AG20443 (cell line): ENCODE results near the gene ZC3HAV1.
"Not testable (repeated sequence)": the region's sequence is repeated elsewhere in the genome, so short reads cannot be mapped to it uniquely, and the experiment has no call there.

Experiments
- DNase-seq: peaks from one replicate; pipeline ENCODE4 v3.0.0; 2012; ENCODE audit warnings: low spot score, mixed read lengths

ZC3HAV1 gene

GRCh38 chr7:139086454-139086853 is 23.1 kb downstream of the ZC3HAV1 start:
- no peak for DNase-seq

DNA sequence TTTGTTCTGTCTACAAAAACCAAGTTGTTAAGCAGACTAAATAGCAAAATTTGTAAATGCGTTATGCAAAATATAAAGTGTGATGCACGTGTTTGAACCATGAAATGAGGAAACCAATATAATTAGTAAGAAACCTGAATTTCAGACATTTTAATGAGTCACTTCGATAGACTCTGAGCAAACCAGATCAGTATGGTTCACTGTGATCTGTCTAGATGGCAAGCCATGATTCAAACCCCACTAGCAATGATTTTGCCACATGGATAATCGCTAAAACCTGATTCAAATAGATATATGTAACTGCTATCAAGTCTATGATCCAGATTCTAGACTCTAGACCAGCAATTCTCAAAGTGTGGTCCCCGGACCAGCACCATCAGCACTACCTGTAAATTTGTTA is 24.8 kb downstream of the ZC3HAV1 start:
- no peak for DNase-seq

GRCh38 chr7:139081584-139081983 is 27.9 kb downstream of the ZC3HAV1 start:
- DNase-seq, result no peak

- DNase-seq, result no peak
Observed at GRCh38 chr7:139080905-139081304, 28.6 kb downstream of the ZC3HAV1 start.

GRCh38 chr7:139079861-139080260 is 29.7 kb downstream of the ZC3HAV1 start:
- DNase-seq, result no peak

- no peak for DNase-seq
Observed at GRCh38 chr7:139078911-139079310, 30.6 kb downstream of the ZC3HAV1 start.

- DNase-seq, result no peak
Observed at GRCh38 chr7:139078399-139078798, 31.1 kb downstream of the ZC3HAV1 start.

- not testable (repeated sequence) for DNase-seq
Observed at GRCh38 chr7:139077706-139078105, 31.8 kb downstream of the ZC3HAV1 start.

GRCh38 chr7:139075871-139076686 is 33.4 kb downstream of the ZC3HAV1 start:
- no peak for DNase-seq

DNA sequence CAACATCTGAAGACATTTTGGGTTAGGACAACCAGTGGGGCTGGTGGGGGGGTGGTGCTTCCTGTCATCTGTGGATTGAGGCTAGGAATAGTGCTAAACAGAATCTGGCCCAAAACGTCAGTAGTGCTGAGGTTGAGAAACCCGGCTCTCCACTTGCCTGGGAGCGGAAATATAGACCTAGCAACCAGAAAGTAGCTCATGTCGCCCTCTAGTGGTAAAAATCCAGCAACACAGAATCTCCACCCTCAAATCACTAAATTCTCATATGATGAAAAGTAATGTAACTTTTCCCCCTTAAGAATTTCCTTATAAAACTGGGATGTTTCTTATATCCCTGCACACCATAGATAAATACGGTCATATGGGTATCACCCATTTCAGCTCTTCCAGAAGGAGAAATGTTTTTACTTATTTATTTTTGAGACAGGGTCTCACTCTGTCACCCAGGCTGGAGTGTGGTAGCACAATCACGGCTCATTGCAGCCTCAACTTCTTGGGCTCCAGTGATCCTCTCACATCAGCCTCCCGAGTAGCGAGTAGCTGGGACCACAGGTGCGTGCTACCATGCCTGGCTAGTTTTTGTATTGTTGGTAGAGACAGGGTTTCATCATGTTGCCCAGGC is 34.4 kb downstream of the ZC3HAV1 start:
- peak; percentile 86 for DNase-seq

GRCh38 chr7:139072796-139073195 is 36.7 kb downstream of the ZC3HAV1 start:
- DNase-seq, result no peak

DNA sequence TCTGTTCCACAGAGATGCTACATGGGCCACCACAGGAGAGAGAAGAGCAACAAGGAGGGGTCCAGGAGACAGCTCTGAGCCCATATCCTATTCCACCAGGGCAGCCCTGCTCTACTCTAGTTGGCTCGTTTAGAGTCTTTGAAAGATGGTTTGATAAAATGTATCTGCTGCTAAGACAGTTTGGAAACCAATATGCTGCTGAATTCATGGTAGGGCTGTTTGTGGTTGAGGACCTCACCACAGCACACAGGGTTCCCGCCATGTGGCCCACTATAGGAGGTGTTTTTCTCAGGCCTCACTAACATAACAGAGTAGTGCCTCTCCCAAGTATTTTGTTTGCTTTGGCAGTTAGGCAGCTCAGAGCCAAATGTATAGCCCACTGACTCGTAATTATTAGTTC is 37.8 kb downstream of the ZC3HAV1 start:
- DNase-seq, result no peak

- no peak for DNase-seq
Observed at GRCh38 chr7:139068544-139069399, 40.7 kb downstream of the ZC3HAV1 start.

DNA sequence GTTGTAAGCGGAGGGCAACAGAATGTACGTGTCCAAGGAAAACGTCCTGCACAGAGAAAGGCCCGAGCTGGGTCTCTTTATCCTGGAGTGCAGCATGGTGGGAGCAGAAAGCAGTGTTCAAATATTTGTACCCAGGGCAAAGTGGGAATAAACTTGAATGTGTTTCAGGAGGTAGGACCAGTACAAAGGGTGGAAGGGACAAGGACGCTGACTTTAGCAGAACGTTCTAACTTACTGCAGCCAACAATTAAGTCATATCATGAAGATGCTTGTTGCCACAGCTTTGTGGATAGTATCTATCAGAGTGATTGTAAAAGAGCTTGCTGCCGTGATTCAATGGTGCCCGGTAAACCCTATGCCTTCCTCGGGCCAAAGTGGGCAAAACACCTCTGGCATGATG is 43.2 kb downstream of the ZC3HAV1 start:
- no peak for DNase-seq

DNA sequence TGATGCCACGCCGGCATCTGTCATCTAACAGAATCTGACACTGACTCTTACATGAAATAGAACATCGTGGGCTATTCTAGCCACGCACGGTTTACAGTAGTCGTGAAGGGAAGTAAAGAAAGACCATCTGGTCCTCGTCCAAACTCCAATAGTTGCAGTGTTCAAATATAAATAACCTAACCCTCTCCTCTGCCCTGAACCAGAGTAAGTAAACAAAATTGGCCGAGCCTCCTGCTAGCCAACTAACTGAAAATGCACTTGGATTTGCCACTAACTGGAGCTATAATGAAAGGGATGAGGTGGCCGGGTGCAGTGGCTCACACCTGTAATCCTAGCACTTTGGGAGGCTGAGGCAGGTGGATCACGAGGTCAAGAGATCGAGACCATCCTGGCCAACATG is 44.2 kb downstream of the ZC3HAV1 start:
- no peak for DNase-seq

DNA sequence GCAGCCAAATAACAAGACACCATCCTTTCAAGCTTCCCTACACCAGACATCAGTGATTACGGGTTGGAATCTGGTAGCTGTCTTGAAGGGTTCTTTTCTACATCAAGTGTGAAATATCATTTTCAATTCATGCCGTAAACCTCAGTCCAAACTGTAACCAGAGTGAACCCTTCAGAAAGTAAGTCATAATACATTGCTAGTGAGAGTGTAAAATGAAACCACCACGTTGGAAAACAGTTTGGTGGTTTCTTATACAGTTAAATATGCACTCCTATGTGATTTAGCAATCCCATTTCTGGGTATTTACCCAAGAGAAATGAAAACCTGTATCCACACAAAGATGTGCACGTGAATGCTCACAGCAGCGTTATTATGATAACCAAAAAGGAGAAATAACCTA is 48.1 kb downstream of the ZC3HAV1 start:
- no peak for DNase-seq

GRCh38 chr7:139060695-139061237 is 48.8 kb downstream of the ZC3HAV1 start:
- no peak for DNase-seq

- DNase-seq, result no peak
Observed at GRCh38 chr7:139059905-139060304, 49.6 kb downstream of the ZC3HAV1 start.

GRCh38 chr7:139058943-139059342 is 50.6 kb downstream of the ZC3HAV1 start:
- peak; percentile 74 for DNase-seq

- DNase-seq, result no peak
Observed at GRCh38 chr7:139055674-139056073, 53.8 kb downstream of the ZC3HAV1 start.

- DNase-seq, result not testable (repeated sequence)
Observed at GRCh38 chr7:139054656-139055055, 54.9 kb downstream of the ZC3HAV1 start.

- DNase-seq, result peak; percentile 15
Observed at GRCh38 chr7:139054101-139054500, 55.4 kb downstream of the ZC3HAV1 start.
